Neural progenitor cell (in vitro differentiated cells): Measurements from ENCODE around the gene U2AF1.
"Not testable (repeated sequence)": the region's sequence is repeated elsewhere in the genome, so short reads cannot be mapped to it uniquely, and the experiment has no call there.

Experiments used
- CTCF ChIP-seq: fragments of 200-600 bp; sonication (generic); IDR thresholded peaks from 2 replicates; pipeline ENCODE4 v1.5.1; 2017; ENCODE audit warnings: antibody characterized with exemption, mild to moderate bottlenecking
- EZH2phosphoT487 ChIP-seq: fragments of 200-600 bp; sonication (generic); IDR thresholded peaks from 2 replicates; pipeline ENCODE4 v1.6.1; 2017; ENCODE audit warnings: antibody characterized with exemption

- not testable (repeated sequence) for TF ChIP-seq CTCF, EZH2phosphoT487
Measured at GRCh38 chr21:43062955-43063664, 44.3 kb downstream of the U2AF1 start.
